ENCODE data around the gene ASTL.
"Not testable (repeated sequence)": the region's sequence is repeated elsewhere in the genome, so short reads cannot be mapped to it uniquely, and the experiment has no call there.

Gene ASTL

GRCh38 chr2:96138179-96139145 lies at the start of gene ASTL:
ASTL (minus strand) TSS chr2:96138502; CDS start chr2:96138436, 66 bp downstream.
- DNase-seq, result peak; percentile 71

GRCh38 chr2:96186562-96186961 lies 48.3 kb upstream of the ASTL start:
- DNase-seq, result no peak

- no peak for DNase-seq
These were observed 47.2 kb upstream of the ASTL start for GRCh38 chr2:96185516-96185915.

GRCh38 chr2:96184989-96185388 lies 46.7 kb upstream of the ASTL start:
- no peak for DNase-seq

GRCh38 chr2:96184188-96184587 lies 45.9 kb upstream of the ASTL start:
- DNase-seq, result no peak

- DNase-seq, result no peak
These were observed 43.2 kb upstream of the ASTL start for GRCh38 chr2:96181529-96181928.

- no peak for DNase-seq
These were observed 42.2 kb upstream of the ASTL start for GRCh38 chr2:96180521-96180920.

- DNase-seq, result no peak
These were observed 41.7 kb upstream of the ASTL start for GRCh38 chr2:96180002-96180401.

- no peak for DNase-seq
These were observed 38.4 kb upstream of the ASTL start for GRCh38 chr2:96176661-96177060.

GRCh38 chr2:96175951-96176350 lies 37.6 kb upstream of the ASTL start:
- DNase-seq, result no peak

GRCh38 chr2:96174251-96175144 lies 36.2 kb upstream of the ASTL start:
- DNase-seq, result peak; percentile 79

GRCh38 chr2:96171831-96172230 lies 33.5 kb upstream of the ASTL start:
- DNase-seq, result no peak

GRCh38 chr2:96170626-96171025 lies 32.3 kb upstream of the ASTL start:
- no peak for DNase-seq

GRCh38 chr2:96169868-96170507 lies 31.7 kb upstream of the ASTL start:
- no peak for DNase-seq

- no peak for DNase-seq
These were observed 29.2 kb upstream of the ASTL start for GRCh38 chr2:96167407-96168013.

GRCh38 chr2:96164459-96165184 lies 26.3 kb upstream of the ASTL start:
- peak; percentile 68 for DNase-seq

- peak; percentile 68 for DNase-seq
These were observed 25.6 kb upstream of the ASTL start for GRCh38 chr2:96163768-96164429.

GRCh38 chr2:96163415-96163767 lies 25.1 kb upstream of the ASTL start:
- no peak for DNase-seq

GRCh38 chr2:96161898-96162297 lies 23.6 kb upstream of the ASTL start:
- DNase-seq, result no peak

GRCh38 chr2:96160366-96160765 lies 22.1 kb upstream of the ASTL start:
- not testable (repeated sequence) for DNase-seq

- no peak for DNase-seq
These were observed 21.0 kb upstream of the ASTL start for GRCh38 chr2:96159084-96159830.
